GM12874 (cell line): ENCODE measurements around the gene GPLD1.

Experiments used
- CTCF ChIP-seq: IDR thresholded peaks from 2 replicates; pipeline ENCODE4 v1.5.1; 2011; ENCODE audit warnings: low read depth, mild to moderate bottlenecking, control low read depth, low read length, moderate library complexity; ENCODE audit not compliant: insufficient read depth

The GPLD1 gene

GRCh38 chr6:24394780-24395437 lies 94.5 kb downstream of the GPLD1 start:
- no peak for TF ChIP-seq CTCF

GRCh38 chr6:24394061-24394779 lies 95.2 kb downstream of the GPLD1 start:
- TF ChIP-seq CTCF: no peak

GRCh38 chr6:24391756-24392405 lies 97.5 kb downstream of the GPLD1 start:
- TF ChIP-seq CTCF: no peak

GRCh38 chr6:24391208-24391607 lies 98.2 kb downstream of the GPLD1 start:
- no peak for TF ChIP-seq CTCF

- no peak for TF ChIP-seq CTCF
These were observed 101.6 kb downstream of the GPLD1 start for GRCh38 chr6:24387818-24388217.

GRCh38 chr6:24385536-24386269 lies 103.7 kb downstream of the GPLD1 start:
- TF ChIP-seq CTCF: no peak

GRCh38 chr6:24382220-24382540 lies 107.2 kb downstream of the GPLD1 start:
- TF ChIP-seq CTCF: no peak
